GM12875 (cell line): Measurements from ENCODE around the gene EPHA3.

Experiments
- H3K4me3 ChIP-seq: one replicate; pipeline ENCODE4 v1.5.1; 2011; ENCODE audit warnings: low read depth, low read length, control low read depth
- CTCF ChIP-seq: IDR thresholded peaks from 2 replicates; pipeline ENCODE4 v1.5.1; 2011; ENCODE audit warnings: low read depth, mild to moderate bottlenecking, control low read depth, inconsistent platforms, low read length, moderate library complexity, borderline replicate concordance; ENCODE audit not compliant: insufficient read depth

The EPHA3 gene

GRCh38 chr3:89182056-89182455 lies 74.6 kb downstream of the EPHA3 start:
- TF ChIP-seq CTCF = no peak
- H3K4me3 ChIP-seq = no peak overlapping the region

GRCh38 chr3:89184151-89184995 lies 77.0 kb downstream of the EPHA3 start:
- no peak overlapping the region for H3K4me3 ChIP-seq
- no peak for TF ChIP-seq CTCF

GRCh38 chr3:89186456-89186855 lies 79.0 kb downstream of the EPHA3 start:
- H3K4me3 ChIP-seq = no peak overlapping the region
- no peak for TF ChIP-seq CTCF

- H3K4me3 ChIP-seq = no peak overlapping the region
- no peak for TF ChIP-seq CTCF
Observed at GRCh38 chr3:89198591-89198990, 91.2 kb downstream of the EPHA3 start.

GRCh38 chr3:89212619-89213018 lies 105.2 kb downstream of the EPHA3 start:
- TF ChIP-seq CTCF = no peak
- no peak overlapping the region for H3K4me3 ChIP-seq

- H3K4me3 ChIP-seq = no peak overlapping the region
Observed at GRCh38 chr3:89216016-89216739, 108.8 kb downstream of the EPHA3 start.

More at GRCh38 chr3:89216016-89216739, 108.8 kb downstream of the EPHA3 start:
- no peak for TF ChIP-seq CTCF
